Testis (tissue), 3 donors: ENCODE results near the gene ARHGEF7. TPM values are rescaled to one million over a fixed set of nuclear protein-coding genes. Genes with fewer than 3 reads are reported as not detected.

ENCODE experiments used
- DNase-seq: peaks from one replicate; pipeline ENCODE4 v3.0.0-alpha.2; 2019
- H3K27ac ChIP-seq, 2 donors: fragments of 200-600 bp; sonication (generic); one replicate each; pipeline ENCODE4 v1.5.1; 2019
- H3K27me3 ChIP-seq: fragments of 200-600 bp; sonication (generic); one replicate; pipeline ENCODE4 v1.5.1; 2019
- H3K36me3 ChIP-seq: fragments of 200-600 bp; sonication (generic); one replicate; pipeline ENCODE4 v1.5.1; 2017; ENCODE audit warnings: low read depth; ENCODE audit errors: missing control alignments
- H3K4me1 ChIP-seq: fragments of 200-600 bp; sonication (generic); one replicate; pipeline ENCODE4 v1.5.1; 2019
- H3K4me3 ChIP-seq, 2 donors: fragments of 200-600 bp; sonication (generic); one replicate each; pipeline ENCODE4 v1.5.1; 2017 to 2019
- H3K9me3 ChIP-seq: fragments of 200-600 bp; sonication (generic); one replicate; pipeline ENCODE4 v1.5.1; 2017
- POLR2A ChIP-seq: fragments of 450-650 bp; IDR thresholded peaks from one replicate; pipeline ENCODE4 v1.6.1; 2017; ENCODE audit warnings: antibody characterized with exemption, mild to moderate bottlenecking, moderate library complexity
- WGBS, 2 donors: methylation state at CpG; one replicate each; pipeline ENCODE4 v1.1.5; 2018; 5-methylcytosine and 5-hydroxymethylcytosine counted together
- intact Hi-C: fragments of 100-400 bp; cut with DNase I; formaldehyde crosslinking; loops from one replicate; pipeline ENCODE4 v1.15.1; 2023; ENCODE audit warnings: low total_unique reads
- polyA plus RNA-seq: library from polyadenylated mRNA; stranded (reverse); fragments of 350-450 nt; fragmentation: Illumina TruSeq; extraction: RNeasy Lipid Tissue Mini Kit (QIAGEN cat#74804); gene quantifications from one replicate; pipeline ENCODE4 v1.2.3, GENCODE V29; 2014; ENCODE audit warnings: low read depth, low replicate concordance; ENCODE audit not compliant: insufficient read depth
- total RNA-seq, 2 donors: library from RNA; depleted of rRNA; stranded (reverse); fragments of >200 nt; gene quantifications; one replicate each; pipeline ENCODE4 v1.2.3, GENCODE V29; 2016
- TF ChIP-seq, protein P1 (sequence below), 3 experiments: fragments of 450-650 bp in 2 of 3; fragments of 200-600 bp in 1 of 3; sonication (generic) in 1 of 3; IDR thresholded peaks; one replicate each; pipeline ENCODE4 v1.5.1; 2016 to 2019; ENCODE audit warnings: antibody characterized with exemption in 3 of 3, mild to moderate bottlenecking in 2 of 3, moderate library complexity in 1 of 3

ARHGEF7 gene
- total and polyA plus RNA-seq, 3 donors from 2014 or later, result 73.6 to 136 (median 118) TPM

DNA sequence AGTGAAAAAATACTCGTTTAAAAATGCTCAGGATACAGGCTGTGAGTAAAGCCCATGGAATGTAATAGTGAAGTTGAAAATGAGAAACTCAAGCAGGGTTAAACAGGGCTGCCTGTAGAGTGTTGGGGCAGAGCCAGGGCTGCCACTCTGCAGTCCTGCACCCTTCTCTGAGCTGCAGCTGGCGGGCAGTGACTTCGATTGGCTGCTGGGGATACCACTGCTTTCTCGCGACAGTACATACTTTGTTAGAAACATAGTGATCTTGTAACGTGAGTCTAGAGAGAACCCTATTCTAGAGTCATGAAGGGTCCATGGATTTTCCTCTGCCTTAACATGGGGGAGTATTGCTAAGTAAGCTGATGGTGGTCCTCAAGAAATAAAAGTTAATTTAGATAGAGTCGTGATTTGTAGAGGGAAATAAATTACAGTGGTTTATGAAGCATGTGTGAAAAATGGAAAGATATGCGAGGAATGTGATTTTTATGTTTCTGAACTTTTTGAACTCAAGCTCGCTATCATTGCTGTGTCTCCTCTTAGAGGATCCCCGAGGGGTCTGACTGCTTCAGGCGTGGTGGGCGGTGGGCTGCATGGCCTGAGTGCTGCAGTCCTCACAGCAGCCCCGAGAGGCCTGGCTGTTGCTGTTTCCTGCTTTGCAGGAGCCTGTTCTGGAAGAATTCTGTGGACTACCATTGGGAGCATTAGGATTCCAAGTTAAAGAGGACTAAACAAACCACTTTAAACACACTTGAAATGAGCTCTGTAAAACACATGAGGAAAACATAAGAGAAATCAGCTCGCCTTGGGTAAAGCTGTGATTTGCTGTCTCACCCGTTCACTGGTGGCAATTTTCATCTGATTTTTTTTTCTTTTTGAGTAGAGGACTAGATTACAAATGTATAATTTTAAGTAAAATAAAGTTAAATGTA, 95.7 kb downstream of the ARHGEF7 start:
- Histone ChIP-seq H3K36me3 (no peaks in the 10 kb centered on the region), H3K9me3 (no peaks in the 10 kb centered on the region), H3K4me1 (peaks cover 14% of the 10 kb centered on the region), H3K4me3 (no peak overlapping the region), H3K27me3 (no peaks in the 10 kb centered on the region), H3K27ac (no peak overlapping the region)
- no peak for TF ChIP-seq POLR2A
- TF ChIP-seq, protein P1, sequence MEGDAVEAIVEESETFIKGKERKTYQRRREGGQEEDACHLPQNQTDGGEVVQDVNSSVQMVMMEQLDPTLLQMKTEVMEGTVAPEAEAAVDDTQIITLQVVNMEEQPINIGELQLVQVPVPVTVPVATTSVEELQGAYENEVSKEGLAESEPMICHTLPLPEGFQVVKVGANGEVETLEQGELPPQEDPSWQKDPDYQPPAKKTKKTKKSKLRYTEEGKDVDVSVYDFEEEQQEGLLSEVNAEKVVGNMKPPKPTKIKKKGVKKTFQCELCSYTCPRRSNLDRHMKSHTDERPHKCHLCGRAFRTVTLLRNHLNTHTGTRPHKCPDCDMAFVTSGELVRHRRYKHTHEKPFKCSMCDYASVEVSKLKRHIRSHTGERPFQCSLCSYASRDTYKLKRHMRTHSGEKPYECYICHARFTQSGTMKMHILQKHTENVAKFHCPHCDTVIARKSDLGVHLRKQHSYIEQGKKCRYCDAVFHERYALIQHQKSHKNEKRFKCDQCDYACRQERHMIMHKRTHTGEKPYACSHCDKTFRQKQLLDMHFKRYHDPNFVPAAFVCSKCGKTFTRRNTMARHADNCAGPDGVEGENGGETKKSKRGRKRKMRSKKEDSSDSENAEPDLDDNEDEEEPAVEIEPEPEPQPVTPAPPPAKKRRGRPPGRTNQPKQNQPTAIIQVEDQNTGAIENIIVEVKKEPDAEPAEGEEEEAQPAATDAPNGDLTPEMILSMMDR (IDR thresholded peaks at IDR 0.05), result no peak
- peak; percentile 42 for DNase-seq
- intact Hi-C loops, result loop anchor here (10.0 kb wide), 1 partner anchor 146 kb away; no protein-coding TSS in a partner anchor
- WGBS, 2 donors, result 44 to 52% methylated on average over 15 of the region's 15 CpGs

GRCh38 chr13:111211789-111212516, 96.8 kb downstream of the ARHGEF7 start:
- intact Hi-C loops, result loop anchor here (10.0 kb wide), 1 partner anchor 147 kb away; no protein-coding TSS in a partner anchor
- no peak overlapping the region for H3K4me3 ChIP-seq
- DNase-seq, result no peak
- peaks cover 22% of the 10 kb centered on the region for H3K4me1 ChIP-seq
- H3K36me3 ChIP-seq, result no peaks in the 10 kb centered on the region
- 80 to 90% methylated on average over 13 of the region's 13 CpGs for WGBS, 2 donors
- no peaks in the 10 kb centered on the region for H3K27me3 ChIP-seq
- H3K9me3 ChIP-seq, result no peaks in the 10 kb centered on the region
- H3K27ac ChIP-seq, result no peak overlapping the region
- TF ChIP-seq, protein P1 (IDR thresholded peaks at IDR 0.05), result no peak
- no peak for TF ChIP-seq POLR2A

DNA sequence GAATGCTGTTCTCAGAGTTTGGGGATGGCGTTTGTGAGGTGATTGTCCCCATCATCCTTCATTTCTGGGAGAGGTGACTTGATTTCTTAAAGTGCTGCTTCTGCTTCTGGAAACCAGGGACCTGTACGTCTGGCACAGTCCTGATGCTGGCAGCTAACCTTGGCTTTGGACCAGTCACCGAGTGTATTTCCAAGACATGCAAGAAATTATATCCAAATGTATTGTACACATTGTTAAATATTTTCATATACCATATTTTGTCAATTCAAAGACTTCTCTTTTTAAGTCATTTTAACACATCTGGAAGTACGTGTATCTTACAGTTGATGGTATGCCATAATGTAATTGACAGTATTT, 97.4 kb downstream of the ARHGEF7 start:
- intact Hi-C loops, result loop anchor here (10.0 kb wide), 1 partner anchor 148 kb away; no protein-coding TSS in a partner anchor
- peaks cover 27% of the 10 kb centered on the region for H3K4me1 ChIP-seq
- WGBS, 2 donors, result 76 to 79% methylated on average over 4 of the region's 4 CpGs
- no peak for DNase-seq
- H3K9me3 ChIP-seq, result no peaks in the 10 kb centered on the region
- no peaks in the 10 kb centered on the region for H3K36me3 ChIP-seq
- H3K27ac ChIP-seq, result no peak overlapping the region
- TF ChIP-seq, protein P1 (IDR thresholded peaks at IDR 0.05), result no peak
- no peak for TF ChIP-seq POLR2A
- no peak overlapping the region for H3K4me3 ChIP-seq
- no peaks in the 10 kb centered on the region for H3K27me3 ChIP-seq

GRCh38 chr13:111213964-111214726, 99.0 kb downstream of the ARHGEF7 start:
- peaks cover 43% of the 10 kb centered on the region for H3K4me1 ChIP-seq
- no peaks in the 10 kb centered on the region for H3K9me3 ChIP-seq
- 86 to 90% methylated on average over 20 to 22 of the region's 22 CpGs for WGBS, 2 donors
- no peak overlapping the region for H3K27ac ChIP-seq
- no peak overlapping the region for H3K4me3 ChIP-seq
- intact Hi-C loops, result loop anchor here (10.0 kb wide), 1 partner anchor 149 kb away; no protein-coding TSS in a partner anchor
- TF ChIP-seq, protein P1 (IDR thresholded peaks at IDR 0.05), result no peak
- no peak for TF ChIP-seq POLR2A
- no peaks in the 10 kb centered on the region for H3K27me3 ChIP-seq
- DNase-seq, result no peak
- H3K36me3 ChIP-seq, result no peaks in the 10 kb centered on the region
